NK-92 treated with Interleukin-12 subunit alpha and Interleukin-12 subunit beta, amount 100 ng/mL, for 24 hours (cell line): ENCODE results near the gene EPHA4.

Experiments
- DNase-seq: peaks from one replicate; lab custom pipeline; 2025; lab: John Stamatoyannopoulos, UW

Gene EPHA4

GRCh38 chr2:221439761-221440479, 132.2 kb downstream of the EPHA4 start:
- DNase-seq: no peak

- no peak for DNase-seq
Measured at GRCh38 chr2:221437056-221437455, 135.0 kb downstream of the EPHA4 start.

DNA sequence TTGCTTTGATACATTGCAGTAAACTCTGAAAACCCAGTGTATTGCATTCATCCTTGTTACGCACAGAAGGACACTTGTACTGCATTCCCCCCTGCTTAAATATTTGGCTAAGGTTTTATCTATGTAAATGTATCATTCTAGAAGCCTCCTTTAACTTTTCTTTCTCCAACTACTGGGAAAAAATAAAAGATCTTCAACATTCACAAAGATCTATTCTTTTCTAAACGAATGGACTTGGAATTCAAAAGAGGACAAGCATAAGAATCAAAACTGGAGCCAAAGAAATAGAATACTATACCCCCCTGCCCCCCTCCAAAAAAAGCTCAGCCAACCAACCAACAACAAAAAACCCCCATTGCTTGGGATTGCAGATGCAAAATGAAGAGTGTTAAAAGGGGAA, 136.9 kb downstream of the EPHA4 start:
- DNase-seq: no peak

DNA sequence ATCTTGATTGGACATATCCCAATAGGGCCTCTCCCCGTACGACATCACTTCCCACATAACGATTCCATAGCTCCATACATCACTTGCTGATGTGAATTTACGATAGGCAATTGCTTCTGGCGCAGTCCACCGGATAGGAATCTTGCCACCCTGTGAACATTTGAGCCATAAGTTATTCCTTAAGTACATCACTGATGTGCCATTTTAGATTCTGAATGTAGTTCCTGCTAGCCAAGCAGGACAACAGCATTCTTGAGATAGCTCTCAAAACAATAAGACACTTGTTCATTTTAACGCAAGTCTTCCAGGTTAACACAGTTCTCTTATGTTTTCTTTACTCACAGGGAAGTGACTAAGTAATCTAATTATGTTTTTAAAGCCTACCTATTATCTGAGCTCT, 138.0 kb downstream of the EPHA4 start:
- no peak for DNase-seq

- DNase-seq: no peak
Measured at GRCh38 chr2:221431477-221431876, 140.6 kb downstream of the EPHA4 start.

DNA sequence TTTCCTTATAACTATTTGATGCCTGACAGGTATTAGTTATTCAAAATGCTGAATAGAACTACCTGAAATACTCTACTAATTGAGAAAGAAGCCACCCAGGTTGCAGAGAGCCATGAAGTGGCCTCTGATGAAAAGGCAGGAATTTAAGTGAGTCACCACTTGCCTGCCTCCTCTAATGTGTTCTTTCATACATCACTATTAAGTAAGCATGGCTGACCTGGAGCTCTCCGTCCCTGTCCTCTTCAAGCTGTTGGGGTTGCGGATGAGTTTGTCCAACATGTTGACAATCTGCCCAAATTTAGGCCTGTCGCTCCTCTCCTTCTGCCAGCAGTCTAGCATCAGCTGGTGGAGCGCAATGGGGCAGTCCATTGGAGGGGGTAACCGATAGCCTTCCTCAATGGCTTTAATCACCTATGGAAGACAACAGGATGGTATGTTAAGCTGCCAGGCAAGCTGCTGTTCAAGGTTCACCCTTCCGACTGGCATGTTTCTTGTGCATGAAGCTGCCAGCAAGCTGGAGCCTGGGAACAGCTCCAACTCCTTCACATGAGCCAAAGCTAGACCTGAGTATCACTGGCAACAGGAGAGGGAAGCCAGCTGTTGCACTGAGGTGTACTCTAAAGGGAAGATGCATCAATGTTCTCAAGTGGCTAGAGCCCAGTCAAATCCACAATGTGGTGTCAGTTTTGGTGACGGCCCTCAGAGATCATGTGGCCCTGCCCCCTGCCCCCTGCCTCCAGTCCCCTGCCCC, 142.2 kb downstream of the EPHA4 start:
- DNase-seq: no peak

DNA sequence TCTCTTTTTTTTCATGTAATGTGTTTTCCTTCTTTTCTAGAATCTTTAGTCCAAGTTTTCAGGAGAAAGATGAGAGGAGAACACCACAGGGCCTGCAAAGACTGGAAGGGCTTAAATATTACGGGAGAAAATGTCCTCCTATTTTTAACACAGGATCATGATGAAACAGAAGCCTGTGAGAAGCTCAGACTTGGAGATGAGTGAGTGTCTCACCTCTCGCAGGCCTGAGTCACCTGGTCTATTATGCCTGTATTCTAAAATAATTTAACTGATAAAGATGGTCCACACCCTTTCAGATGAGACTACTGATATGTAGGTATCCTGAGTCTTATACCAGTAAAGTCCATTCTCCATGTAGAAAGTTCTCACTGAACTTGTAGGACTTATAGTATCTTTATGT, 143.2 kb downstream of the EPHA4 start:
- DNase-seq: no peak

GRCh38 chr2:221426929-221427328, 145.2 kb downstream of the EPHA4 start:
- no peak for DNase-seq

DNA sequence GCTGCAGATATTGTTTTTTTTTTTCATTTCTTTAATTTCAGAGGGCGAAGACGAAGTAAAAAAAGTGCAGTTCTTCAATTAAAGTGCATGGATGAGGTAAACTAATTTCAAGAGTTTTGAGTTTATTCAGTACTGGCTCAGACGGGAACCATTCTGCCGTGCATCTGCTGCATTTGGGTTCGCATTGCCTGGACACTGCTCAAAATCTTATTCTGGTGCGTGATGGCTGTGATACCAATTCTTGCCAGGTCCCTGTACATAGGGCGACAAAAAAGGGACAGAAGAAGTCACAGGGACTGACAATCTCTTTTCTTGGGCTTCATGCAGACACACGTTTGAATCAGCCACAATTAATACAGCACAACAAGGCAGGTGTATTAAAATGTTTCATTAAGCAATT, 146.2 kb downstream of the EPHA4 start:
- no peak for DNase-seq

DNA sequence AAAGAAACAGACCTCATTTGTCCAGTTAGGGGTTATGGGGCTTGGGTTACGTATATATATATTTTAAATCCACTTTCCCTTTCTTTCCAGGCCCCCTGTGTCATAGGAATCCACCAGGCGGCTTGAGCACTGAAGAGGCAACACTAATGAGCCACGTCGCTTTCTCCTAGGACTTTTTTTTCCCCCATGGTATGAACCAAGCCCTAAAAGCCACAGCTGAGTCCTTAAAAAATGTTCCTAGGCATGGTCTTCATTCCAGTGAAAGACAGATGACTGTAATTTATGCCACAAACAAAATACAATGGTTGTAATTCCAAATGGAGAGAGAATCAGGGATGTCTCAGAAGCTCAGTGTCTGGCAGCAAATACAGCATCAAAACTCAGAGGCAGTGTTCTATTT, 146.8 kb downstream of the EPHA4 start:
- no peak for DNase-seq

DNA sequence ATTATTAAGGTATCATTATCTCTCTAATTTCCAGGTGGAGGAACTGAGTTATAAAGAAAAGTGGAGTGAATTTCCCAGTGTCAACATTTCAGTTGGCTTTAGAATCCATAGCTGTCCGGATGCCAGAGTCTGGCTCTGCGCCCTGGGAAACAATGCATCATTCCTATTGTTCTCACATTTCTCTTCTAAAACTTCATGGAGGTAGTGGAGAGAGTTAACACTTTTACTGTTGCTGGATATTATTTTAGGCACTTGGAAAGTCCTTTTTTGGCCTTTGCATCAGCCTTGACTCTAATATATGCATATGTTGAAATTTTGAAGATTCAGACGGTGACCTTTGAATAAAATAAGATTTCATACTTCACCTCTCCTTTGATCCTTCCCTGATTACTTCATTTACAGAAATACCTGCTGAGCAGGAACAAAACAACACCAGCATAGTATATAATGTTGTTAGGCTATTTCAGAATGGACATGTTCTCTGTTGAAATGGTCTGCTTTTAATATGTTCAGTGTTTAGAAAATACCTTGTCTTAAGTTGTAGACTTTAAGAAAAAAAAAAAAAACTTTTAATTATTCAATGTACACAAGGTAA, 148.8 kb downstream of the EPHA4 start:
- no peak for DNase-seq

- no peak for DNase-seq
Measured at GRCh38 chr2:221422516-221423209, 149.4 kb downstream of the EPHA4 start.

DNA sequence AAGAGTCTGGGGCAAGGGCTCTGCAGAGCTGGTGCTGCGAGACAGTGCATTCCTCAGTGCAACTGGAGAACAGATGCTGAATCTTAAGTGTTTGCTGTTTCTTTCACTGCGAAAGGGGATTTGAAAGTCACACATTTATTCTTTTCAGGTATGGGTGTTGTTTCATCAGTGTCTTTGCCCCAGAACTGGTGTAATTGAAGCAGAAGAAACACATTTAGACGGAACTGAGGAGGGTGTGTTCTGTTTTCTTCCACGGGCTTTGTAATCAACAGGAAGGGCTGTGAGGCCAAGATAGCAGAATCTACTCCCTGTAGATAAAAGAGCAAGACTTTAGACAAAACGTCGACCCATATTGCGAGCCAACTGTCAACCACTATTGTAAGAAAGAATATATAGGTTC, 151.9 kb downstream of the EPHA4 start:
- no peak for DNase-seq

- DNase-seq: no peak
Measured at GRCh38 chr2:221415789-221416188, 156.3 kb downstream of the EPHA4 start.

- DNase-seq: no peak
Measured at GRCh38 chr2:221412978-221413377, 159.1 kb downstream of the EPHA4 start.

DNA sequence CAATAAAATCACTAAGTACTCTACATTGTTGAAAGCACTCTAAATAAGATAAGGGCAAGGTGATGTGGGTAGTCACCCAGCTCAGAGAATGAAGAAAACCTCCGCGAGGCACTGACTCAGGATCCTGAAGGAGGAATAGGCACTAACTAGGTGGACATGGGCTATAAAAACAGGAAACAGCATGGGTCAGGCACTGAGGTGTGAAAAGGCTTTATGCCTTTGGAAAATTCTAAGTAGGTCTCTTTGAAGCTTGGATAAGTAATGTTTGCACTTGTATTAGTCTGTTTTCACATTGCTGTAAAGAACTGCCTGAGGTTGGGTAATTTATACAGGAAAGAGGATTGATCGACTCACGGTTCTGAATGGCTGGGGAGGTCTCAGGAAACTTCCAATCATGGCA, 161.6 kb downstream of the EPHA4 start:
- DNase-seq: no peak

DNA sequence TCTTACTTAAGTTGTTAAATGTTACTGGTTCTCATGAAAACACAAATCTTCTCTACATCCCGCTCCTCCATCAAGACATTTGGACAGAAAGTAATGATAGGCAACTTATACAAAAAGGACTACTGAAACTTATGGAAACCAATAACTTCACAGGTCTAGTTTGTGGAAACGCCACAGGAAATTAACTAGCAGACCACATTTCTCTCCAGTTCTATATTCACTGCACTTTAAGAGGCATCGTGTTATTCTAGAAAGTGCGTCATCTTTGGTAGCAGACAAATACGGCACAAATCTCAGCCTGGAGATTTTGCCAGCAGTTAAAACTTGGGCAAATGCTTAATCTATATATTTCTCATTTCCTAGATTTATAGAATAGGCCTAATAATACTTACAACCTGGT, 164.3 kb downstream of the EPHA4 start:
- no peak for DNase-seq

DNA sequence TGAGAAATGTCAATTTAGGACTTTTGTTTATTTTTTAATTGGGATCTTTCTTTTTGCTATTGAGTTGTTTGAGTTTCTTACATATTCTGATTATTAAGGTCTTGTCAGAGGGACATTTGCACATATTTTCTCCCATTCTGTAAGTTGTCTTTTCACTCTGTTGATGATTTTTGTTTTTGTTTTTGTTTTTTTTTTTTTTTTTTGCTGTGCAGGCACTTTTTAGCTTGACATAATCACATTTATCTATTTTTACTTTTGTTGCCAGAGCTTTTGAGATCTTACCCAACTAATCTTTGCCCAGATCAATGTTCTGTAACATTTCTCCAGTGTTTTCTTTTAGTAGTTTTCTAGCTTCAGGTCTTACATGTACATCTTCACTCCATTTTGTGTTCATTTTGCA, 166.6 kb downstream of the EPHA4 start:
- DNase-seq: no peak

GRCh38 chr2:221402072-221402471, 170.0 kb downstream of the EPHA4 start:
- DNase-seq: no peak

DNA sequence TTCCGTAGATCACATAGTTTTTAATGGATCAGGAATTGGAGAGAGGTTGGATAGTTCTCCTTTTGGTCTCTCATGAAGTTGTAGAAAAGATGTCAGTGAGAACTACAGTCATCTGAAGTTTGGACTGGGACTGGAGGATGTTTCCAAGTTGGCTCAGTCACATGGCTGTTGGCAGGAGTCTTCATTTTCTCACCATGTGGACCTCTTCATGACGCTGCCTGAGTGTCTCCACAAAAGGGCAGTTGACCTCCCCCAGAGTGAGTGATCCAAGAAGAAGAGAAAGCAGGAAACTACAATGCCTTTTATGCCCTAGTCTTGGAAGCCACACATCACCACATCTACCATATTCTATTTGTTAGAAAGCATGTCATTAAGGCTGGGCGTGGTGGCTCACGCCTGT, 171.7 kb downstream of the EPHA4 start:
- DNase-seq: no peak

DNA sequence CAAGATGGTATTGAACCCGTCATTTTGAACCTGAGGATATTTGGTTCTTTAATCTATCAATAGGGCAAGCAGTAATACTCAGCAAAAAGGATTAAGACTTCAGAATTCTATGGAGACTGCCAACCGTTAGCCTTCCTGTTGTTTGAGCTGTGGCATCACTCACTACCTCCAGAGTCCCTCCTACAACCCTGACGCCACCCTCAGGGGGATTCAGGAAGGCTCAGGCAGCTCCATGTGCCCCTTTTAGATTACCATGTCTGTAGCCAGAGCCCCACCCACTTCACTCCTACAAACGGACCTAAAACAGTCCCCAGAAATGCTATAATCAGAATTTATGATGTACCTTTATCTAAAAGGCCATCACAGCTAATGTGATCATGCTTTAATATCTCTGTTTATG, 172.9 kb downstream of the EPHA4 start:
- no peak for DNase-seq

DNA sequence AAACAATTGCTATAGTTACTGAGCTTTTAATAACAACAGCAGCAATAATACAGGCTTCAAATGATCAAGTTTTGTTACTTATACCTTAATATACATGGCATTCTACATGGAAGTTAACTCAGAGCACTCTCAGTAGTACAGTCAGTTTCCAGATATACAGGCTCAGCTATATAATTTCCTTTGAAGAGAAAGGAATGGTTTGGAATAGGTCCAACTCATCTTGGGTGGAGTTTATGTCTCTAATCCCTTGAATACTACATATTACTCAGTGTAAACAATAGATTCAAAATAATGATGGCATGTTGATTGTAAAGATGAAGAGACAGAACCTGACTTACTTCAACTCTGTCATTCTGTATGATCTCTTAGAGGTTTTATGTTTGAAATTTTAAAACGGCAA, 174.9 kb downstream of the EPHA4 start:
- no peak for DNase-seq
